Frontal cortex (tissue), 4 donors: ENCODE results near the gene LHX5. TPM values are rescaled to one million over a fixed set of nuclear protein-coding genes. Genes with fewer than 3 reads are reported as not detected.

Experiments used
- DNase-seq, 2 donors: peaks; one replicate each; pipeline ENCODE4 v3.0.0; 2012; ENCODE audit warnings: low spot score in 2 of 2
- FAIRE-seq: peaks from 2 replicates; lab custom pipeline; 2012; peaks lifted over from hg19 to GRCh38; lab: Jason Lieb, UNC
- total RNA-seq: library from RNA; depleted of rRNA; stranded (reverse); fragments of >200 nt; gene quantifications from one replicate; pipeline ENCODE4 v1.2.3, GENCODE V29; 2014
- donor health status: control.
- donor health status: control.
- donor health status: control.

Gene LHX5
- total RNA-seq, 1 donor from 2014 or later = 0.41 TPM

DNA sequence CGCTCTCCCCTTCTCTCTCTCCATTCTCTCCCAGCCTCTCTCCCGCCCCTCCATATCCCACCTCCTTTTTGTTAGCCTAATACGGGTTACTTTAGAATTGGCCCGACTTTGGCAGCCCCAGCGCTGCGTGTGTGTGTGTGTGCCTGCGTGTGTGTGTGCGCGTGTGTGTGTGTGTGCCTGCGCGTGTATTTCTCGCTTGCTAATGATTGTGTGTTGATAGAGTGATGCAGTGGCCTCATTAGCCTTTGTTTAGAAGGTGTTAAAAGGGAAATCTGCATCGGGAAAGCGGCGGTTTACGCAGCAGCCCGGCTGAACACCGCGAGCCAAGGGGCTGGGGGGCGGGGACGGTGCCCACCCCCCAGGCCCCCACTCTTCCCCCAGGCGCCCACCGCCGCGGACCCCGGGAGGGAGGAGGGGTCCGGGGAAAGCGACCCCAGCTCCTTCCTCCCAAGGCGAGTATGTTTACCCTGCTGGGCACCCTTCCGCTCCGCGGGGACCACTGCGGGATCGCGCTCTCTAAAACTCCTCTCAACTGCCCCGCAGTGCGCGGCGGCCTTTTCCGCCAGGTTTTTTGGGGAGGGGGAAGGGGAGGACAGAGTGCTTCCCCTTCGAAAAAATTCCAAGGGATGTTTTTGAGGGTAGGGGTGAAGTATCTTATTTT is 6.8 kb upstream of the LHX5 start:
- no peak for FAIRE-seq
- DNase-seq = peak in 1 of 2 donors; percentile 14

DNA sequence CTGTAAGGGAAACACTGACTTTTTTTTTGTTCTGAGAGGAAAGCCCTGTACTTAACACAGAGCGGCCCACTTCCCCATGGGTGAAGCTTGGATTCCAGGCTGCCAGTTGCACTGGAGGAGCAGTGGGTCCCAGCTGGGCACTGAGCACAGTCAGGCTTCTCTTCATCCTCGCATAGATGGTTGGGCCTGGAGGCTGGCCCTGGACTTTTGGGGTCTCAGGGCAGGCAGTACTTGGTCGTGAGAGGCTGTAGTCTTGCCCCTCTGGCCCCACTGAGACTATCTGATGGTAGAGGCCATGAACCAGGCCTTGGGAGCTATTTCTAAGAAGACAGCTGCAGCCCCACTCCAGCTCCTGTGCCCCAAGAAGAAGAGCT is 6.2 kb upstream of the LHX5 start:
- FAIRE-seq = no peak

GRCh38 chr12:113477171-113477841 is 5.6 kb upstream of the LHX5 start:
- FAIRE-seq = no peak
- DNase-seq = peak in 1 of 2 donors; percentile 18

More for the DNA sequence above, 6.2 kb upstream of the LHX5 start:
- peak in 1 of 2 donors; percentile 15 for DNase-seq

- FAIRE-seq (no peak), DNase-seq (peak in 1 of 2 donors; percentile 21)
These were observed 4.7 kb upstream of the LHX5 start for GRCh38 chr12:113476176-113476986.

DNA sequence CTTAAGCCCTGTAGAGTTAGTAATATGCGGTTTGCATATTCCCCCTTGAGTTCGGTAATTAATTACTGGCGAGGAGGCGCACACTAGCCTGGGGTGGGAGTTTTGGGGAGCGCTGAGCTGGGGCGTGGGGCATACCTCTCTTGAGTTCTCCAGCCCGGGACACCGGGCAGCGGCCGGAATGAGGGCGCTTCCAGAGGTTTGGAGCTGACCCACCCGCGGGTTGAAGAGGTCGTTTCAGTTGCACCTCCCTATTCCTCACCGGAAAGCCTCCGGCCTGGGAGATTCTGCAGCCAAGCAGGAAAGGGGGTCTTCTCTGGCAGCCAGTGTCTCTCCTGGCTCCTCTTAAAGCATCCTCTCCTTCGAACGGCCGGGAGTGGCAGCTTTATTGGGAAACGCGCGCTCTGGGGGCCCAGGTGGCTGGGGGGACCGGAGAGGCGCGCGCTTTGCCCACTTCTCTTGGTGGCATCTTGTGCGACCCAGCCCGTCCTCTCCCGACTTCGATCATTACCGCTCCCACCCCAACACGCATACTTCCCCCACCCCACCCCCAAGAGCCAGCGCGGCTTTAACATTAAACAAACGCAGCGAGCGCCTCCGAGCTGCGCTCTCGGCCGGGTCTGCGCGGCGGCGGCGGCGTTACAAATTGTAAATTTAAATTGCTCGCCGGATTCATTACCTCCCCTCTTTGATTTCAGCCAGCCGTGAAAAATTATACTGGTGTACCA is 3.9 kb upstream of the LHX5 start:
- FAIRE-seq (no peak), DNase-seq (peak in 1 of 2 donors; percentile 16)

DNA sequence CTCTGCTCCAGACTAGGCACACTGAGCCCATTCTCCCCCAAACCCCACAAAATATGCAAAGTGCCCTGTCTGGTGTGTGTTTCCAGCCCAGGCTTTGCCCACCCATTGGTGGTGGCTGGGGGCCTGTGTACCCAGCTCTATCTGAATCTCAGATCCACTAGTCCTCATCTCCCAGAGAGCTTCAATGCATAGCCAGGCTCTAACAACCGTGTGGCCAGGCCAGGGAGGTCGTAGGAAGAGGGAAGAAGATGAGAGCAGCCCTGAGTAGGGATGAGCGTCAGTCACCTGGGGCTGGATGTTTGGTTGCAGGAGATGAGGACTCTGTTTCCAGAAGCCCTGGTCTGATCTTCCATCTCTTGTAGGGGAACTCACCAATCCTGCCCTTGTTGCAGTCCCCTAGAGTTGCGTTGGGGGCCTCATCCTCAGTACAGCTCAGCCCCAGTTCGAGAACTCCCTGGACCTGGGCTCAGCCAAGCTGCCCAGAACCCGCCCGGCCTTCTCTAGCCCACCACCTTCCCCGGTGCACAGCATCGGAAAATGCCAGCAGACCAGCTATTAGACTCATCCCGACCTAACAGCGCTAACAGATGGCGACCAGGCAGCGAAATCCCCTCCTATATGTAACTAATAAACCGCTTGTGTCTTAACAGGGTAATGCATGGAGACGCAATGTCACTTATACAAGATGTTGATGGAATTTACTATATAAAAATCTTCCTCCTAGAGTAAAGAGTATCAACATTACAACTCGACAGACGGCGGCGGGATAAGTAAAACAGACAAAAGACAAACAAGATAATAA is 3.2 kb upstream of the LHX5 start:
- FAIRE-seq (no peak), DNase-seq (no peak)

GRCh38 chr12:113473942-113474341 is 2.3 kb upstream of the LHX5 start:
- no peak for FAIRE-seq
- no peak for DNase-seq

GRCh38 chr12:113473400-113473799 is 1.7 kb upstream of the LHX5 start:
- FAIRE-seq (no peak), DNase-seq (no peak)

- FAIRE-seq (no peak), DNase-seq (no peak)
These were observed 785 bp upstream of the LHX5 start for GRCh38 chr12:113472191-113473121.

GRCh38 chr12:113470871-113471618 is 626 bp downstream of the LHX5 start:
- FAIRE-seq (no peak), DNase-seq (no peak)

DNA sequence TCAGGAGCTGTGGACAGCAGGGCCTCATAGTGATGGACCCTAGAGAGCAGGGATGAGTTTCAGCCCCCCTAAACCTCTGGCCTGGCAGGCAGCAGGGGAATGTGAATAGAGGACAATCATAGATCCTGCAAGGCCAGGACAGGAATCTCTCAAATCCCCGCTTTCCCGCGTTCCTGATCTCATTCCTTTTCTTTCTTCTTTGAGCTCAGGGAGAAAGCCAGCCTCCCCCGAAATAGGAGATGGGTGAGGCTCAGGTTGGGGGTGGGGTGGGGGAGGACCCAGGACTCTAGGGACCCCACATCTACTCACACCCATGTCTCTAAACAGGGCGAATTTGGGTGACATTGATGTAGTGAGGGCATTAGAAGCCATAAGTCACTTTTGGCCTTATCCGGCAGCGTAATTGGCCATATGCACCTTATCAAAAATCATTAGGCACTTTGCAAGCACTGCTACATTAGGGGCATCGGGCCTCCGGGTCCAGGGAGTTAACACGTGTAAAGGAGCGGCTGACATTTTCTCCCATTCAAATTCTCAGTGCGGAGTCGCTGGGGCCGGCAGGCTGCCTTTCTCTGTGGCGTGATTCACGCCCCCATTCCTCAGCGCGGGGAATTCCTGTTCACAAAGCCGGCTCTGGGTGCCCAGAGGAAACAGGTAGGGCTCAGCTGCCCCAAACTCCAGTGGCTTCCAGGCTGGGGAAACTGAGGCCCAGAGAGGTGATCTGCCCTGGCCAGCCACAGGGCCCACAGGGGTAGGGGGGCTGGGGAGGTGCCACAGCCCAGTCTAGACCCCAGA is 1.5 kb downstream of the LHX5 start:
- no peak for DNase-seq
- FAIRE-seq = no peak

GRCh38 chr12:113469224-113469948 is 2.3 kb downstream of the LHX5 start:
- DNase-seq = no peak
- no peak for FAIRE-seq

GRCh38 chr12:113468365-113469223 is 3.1 kb downstream of the LHX5 start:
- FAIRE-seq = no peak
- no peak for DNase-seq

- DNase-seq = no peak
- FAIRE-seq = no peak
These were observed 3.9 kb downstream of the LHX5 start for GRCh38 chr12:113467502-113468364.
